Endothelial cell (in vitro differentiated cells): Measurements from ENCODE around the gene CASD1. TPM values are rescaled to one million over a fixed set of nuclear protein-coding genes. Genes with fewer than 3 reads are reported as not detected.

Source experiments
- DNase-seq: peaks from one replicate; pipeline ENCODE4 v3.0.0; 2021; ENCODE audit warnings: low spot score
- H3K27ac Mint-ChIP-seq: one replicate; pipeline ENCODE4 v1.8.0; 2021; ENCODE audit warnings: mixed read lengths, inconsistent platforms; ENCODE audit not compliant: unreplicated experiment
- H3K27me3 Mint-ChIP-seq: one replicate; pipeline ENCODE4 v1.8.0; 2021; ENCODE audit warnings: mild to moderate bottlenecking, moderate library complexity, mixed read lengths, inconsistent platforms; ENCODE audit not compliant: unreplicated experiment
- H3K36me3 Mint-ChIP-seq: one replicate; pipeline ENCODE4 v1.8.0; 2021; ENCODE audit warnings: mild to moderate bottlenecking, low read depth, mixed read lengths, inconsistent platforms; ENCODE audit not compliant: unreplicated experiment
- H3K4me1 Mint-ChIP-seq: one replicate; pipeline ENCODE4 v1.8.0; 2021; ENCODE audit warnings: mild to moderate bottlenecking, mixed read lengths, inconsistent platforms; ENCODE audit not compliant: unreplicated experiment
- H3K4me3 Mint-ChIP-seq: one replicate; pipeline ENCODE4 v1.8.0; 2021; ENCODE audit warnings: mild to moderate bottlenecking, mixed read lengths, inconsistent platforms; ENCODE audit not compliant: unreplicated experiment
- H3K9me3 Mint-ChIP-seq: one replicate; pipeline ENCODE4 v1.8.0; 2021; ENCODE audit warnings: mixed read lengths, inconsistent platforms; ENCODE audit not compliant: unreplicated experiment
- total RNA-seq: library from RNA; stranded (reverse); fragmentation: NEBNext Ultra II Directional; extraction: Animal tissue kit (Norgen Biotek cat#: 25700); gene quantifications from one replicate; pipeline ENCODE4 v1.2.1, GENCODE V29; 2021; ENCODE audit not compliant: unreplicated experiment
- TF ChIP-seq, protein P1 (sequence below): fragments of 200-600 bp; sonication (generic); IDR thresholded peaks from one replicate; pipeline ENCODE4 v1.5.0; 2021; ENCODE audit warnings: antibody characterized with exemption; ENCODE audit not compliant: unreplicated experiment

CASD1 gene
- total RNA-seq, 1 donor from 2014 or later, result 28.8 TPM

DNA sequence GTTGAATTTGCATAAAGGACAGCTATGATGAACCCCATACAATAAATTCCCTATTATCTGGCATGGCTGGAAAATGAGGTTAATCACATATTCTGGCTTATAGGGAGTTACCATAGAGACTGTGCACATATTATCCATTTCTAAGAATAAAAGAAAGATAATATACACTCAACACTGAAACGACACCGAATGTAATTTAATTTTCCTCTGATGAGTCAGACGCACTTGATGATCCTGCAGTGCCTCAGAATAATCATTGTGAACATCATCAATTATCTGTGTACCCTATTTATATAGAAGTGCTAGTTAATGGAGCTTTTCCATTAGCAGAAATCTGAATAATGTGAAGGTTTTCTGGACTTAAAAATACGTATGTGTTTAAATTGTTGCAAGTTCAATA lies 86.1 kb downstream of the CASD1 start:
- Mint-ChIP-seq H3K36me3 (no peaks in the 10 kb centered on the region), H3K4me1 (no peaks in the 10 kb centered on the region), H3K27ac (no peak overlapping the region), H3K4me3 (no peak overlapping the region), H3K9me3 (no peaks in the 10 kb centered on the region), H3K27me3 (peaks cover 4% of the 10 kb centered on the region)
- TF ChIP-seq, protein P1, sequence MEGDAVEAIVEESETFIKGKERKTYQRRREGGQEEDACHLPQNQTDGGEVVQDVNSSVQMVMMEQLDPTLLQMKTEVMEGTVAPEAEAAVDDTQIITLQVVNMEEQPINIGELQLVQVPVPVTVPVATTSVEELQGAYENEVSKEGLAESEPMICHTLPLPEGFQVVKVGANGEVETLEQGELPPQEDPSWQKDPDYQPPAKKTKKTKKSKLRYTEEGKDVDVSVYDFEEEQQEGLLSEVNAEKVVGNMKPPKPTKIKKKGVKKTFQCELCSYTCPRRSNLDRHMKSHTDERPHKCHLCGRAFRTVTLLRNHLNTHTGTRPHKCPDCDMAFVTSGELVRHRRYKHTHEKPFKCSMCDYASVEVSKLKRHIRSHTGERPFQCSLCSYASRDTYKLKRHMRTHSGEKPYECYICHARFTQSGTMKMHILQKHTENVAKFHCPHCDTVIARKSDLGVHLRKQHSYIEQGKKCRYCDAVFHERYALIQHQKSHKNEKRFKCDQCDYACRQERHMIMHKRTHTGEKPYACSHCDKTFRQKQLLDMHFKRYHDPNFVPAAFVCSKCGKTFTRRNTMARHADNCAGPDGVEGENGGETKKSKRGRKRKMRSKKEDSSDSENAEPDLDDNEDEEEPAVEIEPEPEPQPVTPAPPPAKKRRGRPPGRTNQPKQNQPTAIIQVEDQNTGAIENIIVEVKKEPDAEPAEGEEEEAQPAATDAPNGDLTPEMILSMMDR, result no peak
- no peak for DNase-seq

DNA sequence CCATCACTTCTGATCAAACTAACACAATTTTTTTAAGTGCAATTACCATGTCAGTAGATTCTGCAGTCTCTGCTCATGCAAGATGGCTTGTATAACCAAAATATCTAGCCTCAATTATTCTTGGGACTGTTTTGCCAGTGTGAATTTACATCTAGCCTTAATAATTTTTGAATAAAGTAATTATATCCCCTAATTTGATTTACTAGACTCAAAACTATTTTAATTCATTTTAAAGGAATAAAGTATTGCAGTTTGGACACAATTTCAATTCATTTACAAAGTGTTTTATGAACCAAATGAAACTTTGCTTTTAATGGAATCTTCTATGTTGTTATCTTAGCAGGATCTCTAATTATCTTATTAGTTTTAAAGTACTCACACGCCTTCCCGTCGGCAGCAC lies 90.7 kb downstream of the CASD1 start:
- no peak for DNase-seq
- Mint-ChIP-seq H3K27ac (no peak overlapping the region), H3K9me3 (no peaks in the 10 kb centered on the region), H3K4me3 (no peak overlapping the region), H3K36me3 (no peaks in the 10 kb centered on the region), H3K27me3 (peaks cover 2% of the 10 kb centered on the region), H3K4me1 (peaks cover 7% of the 10 kb centered on the region)
- TF ChIP-seq, protein P1, result no peak

DNA sequence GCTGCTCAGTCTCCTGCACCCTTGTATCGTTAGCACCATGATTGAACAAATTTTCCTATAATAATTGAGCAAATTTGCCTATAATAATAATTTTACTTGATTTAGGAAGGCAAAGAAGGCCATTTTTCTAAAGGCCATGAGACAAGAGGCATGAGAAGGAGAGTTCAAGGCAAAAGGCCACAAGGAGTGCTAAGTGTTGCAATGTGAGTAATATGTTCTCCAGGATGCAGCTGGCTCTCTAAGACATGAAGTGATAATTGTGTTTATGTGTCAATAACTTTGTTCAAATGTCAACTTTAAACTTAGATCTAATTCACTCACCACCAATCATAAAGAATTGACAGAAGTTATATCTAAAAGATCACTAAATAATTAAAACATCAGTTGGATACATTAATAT lies 92.6 kb downstream of the CASD1 start:
- DNase-seq, result no peak
- peaks cover 2% of the 10 kb centered on the region for H3K27me3 Mint-ChIP-seq
- peaks cover 3% of the 10 kb centered on the region for H3K36me3 Mint-ChIP-seq
- peaks cover 7% of the 10 kb centered on the region for H3K4me1 Mint-ChIP-seq
- H3K27ac Mint-ChIP-seq, result no peak overlapping the region
- TF ChIP-seq, protein P1, result no peak
- no peaks in the 10 kb centered on the region for H3K9me3 Mint-ChIP-seq
- H3K4me3 Mint-ChIP-seq, result no peak overlapping the region

DNA sequence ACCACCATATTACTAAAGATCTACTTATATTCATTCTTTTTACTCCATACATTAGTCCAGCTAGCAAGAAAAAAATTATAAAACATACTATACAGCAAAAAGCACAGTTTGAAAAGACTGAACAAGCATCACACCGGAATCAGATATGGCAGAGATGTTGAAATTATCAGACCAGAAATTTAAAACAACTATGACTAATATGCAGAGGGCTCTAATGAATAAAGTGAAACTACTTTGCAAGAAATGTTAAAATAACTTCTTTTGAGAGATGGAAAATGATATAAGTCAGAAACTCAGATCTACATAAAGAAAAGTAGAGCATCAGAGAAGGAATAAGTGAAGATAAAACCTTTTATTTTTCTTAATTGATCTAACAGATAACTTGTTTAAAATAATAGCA lies 95.4 kb downstream of the CASD1 start:
- H3K4me3 Mint-ChIP-seq, result no peak overlapping the region

More for the DNA sequence above, 95.4 kb downstream of the CASD1 start:
- TF ChIP-seq, protein P1, result no peak
- H3K27me3 Mint-ChIP-seq, result no peaks in the 10 kb centered on the region
- peaks cover 5% of the 10 kb centered on the region for H3K36me3 Mint-ChIP-seq
- H3K27ac Mint-ChIP-seq, result no peak overlapping the region
- DNase-seq, result no peak
- H3K9me3 Mint-ChIP-seq, result no peaks in the 10 kb centered on the region
- peaks cover 7% of the 10 kb centered on the region for H3K4me1 Mint-ChIP-seq

Other genes starting within 250 kb of the CASD1 start
- 169 TPM for gene COL1A2, start 114.9 kb upstream of the CASD1 start, total RNA-seq
- gene SGCE, start 146.3 kb downstream of the CASD1 start, total RNA-seq, result 37.7 TPM